Psoas muscle (tissue), 8 donors: ENCODE data around the gene SLC38A10. TPM values are rescaled to one million over a fixed set of nuclear protein-coding genes. Genes with fewer than 3 reads are reported as not detected.

Source experiments
- ATAC-seq, 4 donors: fragments of 200-7000 bp; cut with Tn5 transposase; one replicate each; pipeline ENCODE4 v1.9.1; 2020; ENCODE audit warnings: moderate library complexity in 3 of 4, mild to moderate bottlenecking in 2 of 4
- DNase-seq, 2 donors: peaks; one replicate each; pipeline ENCODE4 v3.0.0-alpha.2; 2020
- H3K27ac ChIP-seq: fragments of 200-600 bp; one replicate; pipeline ENCODE4 v1.8.0; 2022
- H3K27me3 ChIP-seq, 3 donors: fragments of 200-600 bp in 1 of 3; one replicate each; pipeline versions ENCODE4 v1.6.1 to v1.8.0; 2013 to 2022; ENCODE audit warnings: low read length in 2 of 3, mild to moderate bottlenecking in 2 of 3, moderate library complexity in 1 of 3; ENCODE audit not compliant: insufficient read depth in 3 of 3
- H3K36me3 ChIP-seq, 2 donors: fragments of 200-600 bp in 1 of 2; one replicate each; pipeline versions ENCODE4 v1.6.1 to v1.8.0; 2013 to 2022; ENCODE audit warnings: low read depth in 1 of 2, mild to moderate bottlenecking in 1 of 2, moderate library complexity in 1 of 2; ENCODE audit not compliant: insufficient read depth in 1 of 2
- H3K4me1 ChIP-seq: fragments of 200-600 bp; one replicate; pipeline ENCODE4 v1.8.0; 2022
- H3K4me3 ChIP-seq: fragments of 200-600 bp; one replicate; pipeline ENCODE4 v1.8.0; 2022; ENCODE audit warnings: mild to moderate bottlenecking
- H3K9me3 ChIP-seq: fragments of 200-600 bp; one replicate; pipeline ENCODE4 v1.8.0; 2022
- CTCF ChIP-seq: fragments of 200-600 bp; IDR thresholded peaks from one replicate; pipeline ENCODE4 v1.8.0; 2022; ENCODE audit warnings: antibody characterized with exemption
- WGBS, 3 donors: extraction: QIAGEN DNeasy Blood & Tissue Kit; methylation state at CpG; one replicate each; pipeline versions ENCODE4 v1.1.6 to v1.1.7; 2013; 5-methylcytosine and 5-hydroxymethylcytosine counted together
- intact Hi-C, 2 donors: fragments of 100-400 bp; cut with DNase I; formaldehyde crosslinking; loops; one replicate each; pipeline versions ENCODE4 v1.11.0 to v1.14.2; 2022
- polyA plus RNA-seq, 3 donors: library from polyadenylated mRNA; stranded (reverse); fragments of 200-250 nt; gene quantifications; one replicate each; pipeline ENCODE4 v1.2.3, GENCODE V29; 2013
- total RNA-seq, 4 donors: library from RNA; stranded (reverse); fragmentation: NEBNext Ultra II Directional in 2 of 4; extraction: Animal tissue kit (Norgen Biotek cat#: 25700) in 2 of 4; gene quantifications; one replicate each; pipeline versions ENCODE4 v1.2.1 to v1.2.4, GENCODE V29; 2021 to 2023
- donor health status: healthy with polysubstance abuse.
- donor health status: DM: no; HTN: no; CAD: no; lungs with moderate emphysema.
- donor health status: Bipolar disorder and iron deficiency.
- donor health status: healthy.
- donor health status: DM: yes; HTN: yes; CAD: no.
- donor health status: DM: no; HTN: no; CAD: no.
- donor health status: DM: no; HTN: no; CAD: no.
- donor health status: DM: yes; HTN: yes; CAD: no.

Gene SLC38A10
- total and polyA plus RNA-seq, 7 donors = 16.7 to 40.6 (median 19.8) TPM

DNA sequence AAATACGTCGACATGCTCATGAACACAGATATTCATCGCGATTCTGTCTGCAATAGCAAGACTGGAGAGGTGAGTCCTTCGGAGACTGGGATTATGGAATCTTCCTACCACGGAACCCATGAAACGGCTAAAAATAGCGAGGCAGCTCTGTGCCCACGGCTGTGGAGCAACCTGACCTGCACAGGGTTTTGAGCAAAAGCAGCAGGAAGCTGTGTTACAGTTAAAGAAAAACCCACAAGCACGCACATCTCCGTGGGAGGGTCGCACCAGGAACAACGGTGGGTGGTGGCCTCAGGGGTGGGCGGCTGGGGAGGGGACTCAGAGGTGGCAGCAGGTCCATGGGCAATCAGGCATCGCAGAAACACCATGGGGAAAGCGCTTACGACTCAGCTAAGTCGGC is 24.8 kb downstream of the SLC38A10 start:
- Histone ChIP-seq H3K27me3 (no peaks in the 10 kb centered on the region), H3K27ac (no peak overlapping the region), H3K4me3 (no peak overlapping the region), H3K4me1 (no peaks in the 10 kb centered on the region), H3K9me3 (no peaks in the 10 kb centered on the region), H3K36me3 (peaks cover 4 to 93% of the 10 kb centered on the region in 2 donors)
- peak in 3 of 4 donors; percentile 30 to 56 (median 53) for ATAC-seq
- DNase-seq = no peak
- intact Hi-C loops = no loop called here
- no peak for TF ChIP-seq CTCF
- 71 to 82% (median 81%) methylated on average over 18 of the region's 18 CpGs for WGBS, 3 donors

GRCh38 chr17:81267390-81268067 is 27.6 kb downstream of the SLC38A10 start:
- WGBS, 3 donors = 81 to 91% (median 87%) methylated on average over 6 of the region's 6 CpGs
- Histone ChIP-seq H3K27me3 (no peaks in the 10 kb centered on the region), H3K4me1 (no peaks in the 10 kb centered on the region), H3K4me3 (no peak overlapping the region), H3K27ac (no peak overlapping the region), H3K9me3 (no peaks in the 10 kb centered on the region), H3K36me3 (peaks cover 3 to 88% of the 10 kb centered on the region in 2 donors)
- no peak for DNase-seq
- TF ChIP-seq CTCF = no peak
- no peak for ATAC-seq
- intact Hi-C loops = no loop called here

DNA sequence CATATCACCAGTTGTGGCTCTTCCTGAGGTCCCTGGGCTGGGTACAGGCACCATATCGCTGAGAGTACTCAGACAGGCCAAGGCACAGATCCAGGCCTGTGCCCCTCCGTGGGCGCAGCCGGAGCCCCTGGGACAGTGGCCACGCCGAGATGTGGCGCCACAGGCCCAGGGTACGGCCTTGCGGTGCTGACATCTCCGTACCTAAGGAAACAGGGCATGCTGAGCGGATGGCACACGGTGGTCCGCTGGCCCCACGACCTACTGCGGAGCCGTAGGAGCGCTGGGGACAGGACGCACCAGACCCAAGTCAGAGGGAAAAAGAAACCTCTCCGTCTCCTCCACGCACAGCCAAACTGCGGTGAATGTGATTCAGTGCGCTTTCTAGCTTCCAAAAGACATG is 29.5 kb downstream of the SLC38A10 start:
- no peak for TF ChIP-seq CTCF
- WGBS, 3 donors = 93 to 97% (median 94%) methylated on average over 22 of the region's 22 CpGs
- ATAC-seq = no peak
- intact Hi-C loops = no loop called here
- DNase-seq = no peak
- no peaks in the 10 kb centered on the region for H3K27me3 ChIP-seq
- no peak overlapping the region for H3K4me3 ChIP-seq
- peaks cover 0 to 89% of the 10 kb centered on the region in 2 donors for H3K36me3 ChIP-seq
- no peaks in the 10 kb centered on the region for H3K4me1 ChIP-seq
- no peak overlapping the region for H3K27ac ChIP-seq
- H3K9me3 ChIP-seq = no peaks in the 10 kb centered on the region

GRCh38 chr17:81264640-81265039 is 30.5 kb downstream of the SLC38A10 start:
- no peak for ATAC-seq
- intact Hi-C loops = no loop called here
- H3K4me1 ChIP-seq = no peaks in the 10 kb centered on the region
- TF ChIP-seq CTCF = no peak
- no peak for DNase-seq
- 85 to 87% (median 86%) methylated on average over 12 of the region's 12 CpGs for WGBS, 3 donors
- H3K36me3 ChIP-seq = peaks cover 0 to 89% of the 10 kb centered on the region in 2 donors
- no peak overlapping the region for H3K4me3 ChIP-seq
- no peaks in the 10 kb centered on the region for H3K27me3 ChIP-seq
- H3K9me3 ChIP-seq = no peaks in the 10 kb centered on the region
- no peak overlapping the region for H3K27ac ChIP-seq
